ENCODE results near the gene LRMDA. TPM values are rescaled to one million over a fixed set of nuclear protein-coding genes. Genes with fewer than 3 reads are reported as not detected.

LRMDA gene
- total and polyA plus RNA-seq, 2 of the 4 experiments (the other 2 are of a cell fraction), result 0.07 TPM; not detected in 1

GRCh38 chr10:76432016-76433012, 1000.9 kb downstream of the LRMDA start:
- CTCF ChIA-PET, result interaction anchor here (0.6 to 1.3 kb wide), 2 partner anchors 113 to 553 kb away, joined by 3 read pairs; no protein-coding TSS in a partner anchor
- no peak overlapping the region for H3K9ac ChIP-seq (ENCODE audit: low read depth, low read length)

More at GRCh38 chr10:76432016-76433012, 1000.9 kb downstream of the LRMDA start:
- H2BK20ac ChIP-seq (ENCODE audit: low read depth, low read length), result peak overlapping the region; percentile 98
- peak overlapping the region; percentile 83; the same call in 1 of the 2 replicates for H3K23ac ChIP-seq (ENCODE audit: low read depth, low read length)
- peaks cover 21% of the 10 kb centered on the region for H3K4me1 ChIP-seq (ENCODE audit: control insufficient read depth, insufficient read depth, low read length)
- H4K5ac ChIP-seq (ENCODE audit: low read depth, low read length), result no peak overlapping the region
- peaks cover 13% of the 10 kb centered on the region for H3K9me1 ChIP-seq (ENCODE audit: insufficient read depth, low read length)
- no peaks in the 10 kb centered on the region for H3K9me3 ChIP-seq (ENCODE audit: control insufficient read depth, insufficient read depth, low read length)
- no TSS peak for BruUV-seq (replicated peaks)
- H2BK120ac ChIP-seq (ENCODE audit: low read depth, low read length), result peak overlapping the region; percentile 96
- H3K36me3 ChIP-seq (ENCODE audit: control insufficient read depth, insufficient read depth, low read length), result no peaks in the 10 kb centered on the region
- peak overlapping the region; percentile 76 for H2AFZ ChIP-seq (replicated peaks; ENCODE audit: low read length, poor library complexity)
- dilution Hi-C loops (cut with HindIII; ENCODE audit: low sequenced_read_pairs, unreplicated experiment) (no loop called here), intact Hi-C loops (cut with micrococcal nuclease) (loop anchor here (10.0 kb wide), 4 partner anchors 328 to 1028 kb away; partner anchors contain the start of gene ZNF503), in situ Hi-C loops (cut with MboI; ENCODE audit: low sequenced_read_pairs) (no loop called here)
- no peak overlapping the region for H3K4me3 ChIP-seq (ENCODE audit: insufficient read depth, low read depth, low read length)
- peak overlapping the region; percentile 8 for H2BK5ac ChIP-seq (ENCODE audit: low read depth, low read length, poor library complexity, severe bottlenecking)
- H4K20me1 ChIP-seq (ENCODE audit: insufficient read depth, low read length), result no peaks in the 10 kb centered on the region
- H4K8ac ChIP-seq (ENCODE audit: low read depth in 2 of 2, low read length in 2 of 2), result peak overlapping the region; percentile 52 to 63
- peak overlapping the region; percentile 83 for H3K14ac ChIP-seq (replicated peaks; ENCODE audit: low read depth, low read length)
- no peak overlapping the region; the same call in 1 of the 2 replicates for H3K56ac ChIP-seq (ENCODE audit: extremely low read depth, insufficient read depth, low read length)
- H3K79me1 ChIP-seq (ENCODE audit: low read depth in 1 of 2, low read length in 2 of 2), result no peaks in the 10 kb centered on the region
- H3K4me2 ChIP-seq (ENCODE audit: low read depth, low read length), result no peak overlapping the region
- peak overlapping the region; percentile 95 for H3K4ac ChIP-seq (ENCODE audit: low read depth, low read length)
- H2BK15ac ChIP-seq (ENCODE audit: low read depth, low read length), result peak overlapping the region; percentile 82; the same call in 2 of the 3 replicates
- 0 out of 2 replicates have a peak overlapping the region, but pooled peaks have one; percentile 5 for H3K27ac ChIP-seq (ENCODE audit: insufficient read depth, low read length)
- H3K27me3 ChIP-seq (ENCODE audit: control insufficient read depth, insufficient read depth, low read length), result no peaks in the 10 kb centered on the region
- H2AK5ac ChIP-seq (ENCODE audit: low read depth, low read length), result peak overlapping the region; percentile 65
- ATAC-seq (ENCODE audit: low read depth) (peak; percentile 72), DNase-seq (peak; percentile 74)
- H4K91ac ChIP-seq (ENCODE audit: insufficient read depth, low read depth, low read length), result peak overlapping the region; percentile 87
- H2AK9ac ChIP-seq (replicated peaks; ENCODE audit: low read depth, low read length, poor library complexity), result peak overlapping the region; percentile 88
- POLR2A ChIA-PET (ENCODE audit: unreplicated experiment), result interaction anchor here (0.6 kb wide), 2 partner anchors 18 to 174 kb away, joined by 3 read pairs; no protein-coding TSS in a partner anchor
- TF ChIP-seq FOS (IDR thresholded peaks at IDR 0.05; ENCODE audit: low read depth, low read length) (0 out of 2 replicates have a peak, but pooled peaks have one; percentile 5), MXI1 (IDR thresholded peaks at IDR 0.05; ENCODE audit: borderline replicate concordance, low read depth, low read length) (no peak)
- 100% methylated on average over 1 of the region's 7 CpGs; no CpG with 5 or more reads in 1 of the 2 experiments for WGBS, 2 experiments (ENCODE audit: extremely low coverage in 2 of 2, insufficient read length in 1 of 2)
- peak overlapping the region; percentile 2 for H3K18ac ChIP-seq (ENCODE audit: low read depth, low read length)

Data from IMR-90 (cell line).